Measurements from ENCODE around the gene TMEM225B. TPM values are rescaled to one million over a fixed set of nuclear protein-coding genes. Genes with fewer than 3 reads are reported as not detected.

Gene TMEM225B
- total RNA-seq, 1 donor from 2014 or later, result 0.43 TPM

DNA sequence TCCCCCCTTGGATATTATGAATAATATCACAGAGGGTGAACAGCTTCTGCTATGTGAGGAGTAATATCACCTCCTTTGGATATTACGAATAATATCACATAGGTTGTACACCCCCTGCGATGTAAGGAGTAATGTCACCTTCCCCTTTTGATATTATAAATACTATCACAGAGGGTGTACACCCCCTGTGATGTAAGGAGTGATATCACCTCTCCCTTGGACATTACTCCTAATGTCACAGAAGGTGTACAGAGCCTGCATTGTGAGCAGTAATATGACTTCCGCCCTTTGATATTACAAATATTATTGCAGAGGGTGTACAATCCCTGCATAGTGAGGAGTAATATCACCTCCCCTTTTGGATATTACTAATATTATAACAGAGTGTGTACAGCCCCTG, 9.2 kb upstream of the TMEM225B start:
- H3K27ac ChIP-seq, result no peak overlapping the region
- DNase-seq (ENCODE audit: low spot score in 2 of 2), result no peak
- no peaks in the 10 kb centered on the region for H3K27me3 ChIP-seq
- TF ChIP-seq CTCF (IDR thresholded peaks at IDR 0.05), result no peak
- H3K4me1 ChIP-seq, result no peaks in the 10 kb centered on the region
- intact Hi-C loops (cut with DNase I), result no loop called here
- H3K9me3 ChIP-seq, result no peaks in the 10 kb centered on the region
- no peaks in the 10 kb centered on the region for H3K36me3 ChIP-seq
- no peak overlapping the region for H3K4me3 ChIP-seq

DNA sequence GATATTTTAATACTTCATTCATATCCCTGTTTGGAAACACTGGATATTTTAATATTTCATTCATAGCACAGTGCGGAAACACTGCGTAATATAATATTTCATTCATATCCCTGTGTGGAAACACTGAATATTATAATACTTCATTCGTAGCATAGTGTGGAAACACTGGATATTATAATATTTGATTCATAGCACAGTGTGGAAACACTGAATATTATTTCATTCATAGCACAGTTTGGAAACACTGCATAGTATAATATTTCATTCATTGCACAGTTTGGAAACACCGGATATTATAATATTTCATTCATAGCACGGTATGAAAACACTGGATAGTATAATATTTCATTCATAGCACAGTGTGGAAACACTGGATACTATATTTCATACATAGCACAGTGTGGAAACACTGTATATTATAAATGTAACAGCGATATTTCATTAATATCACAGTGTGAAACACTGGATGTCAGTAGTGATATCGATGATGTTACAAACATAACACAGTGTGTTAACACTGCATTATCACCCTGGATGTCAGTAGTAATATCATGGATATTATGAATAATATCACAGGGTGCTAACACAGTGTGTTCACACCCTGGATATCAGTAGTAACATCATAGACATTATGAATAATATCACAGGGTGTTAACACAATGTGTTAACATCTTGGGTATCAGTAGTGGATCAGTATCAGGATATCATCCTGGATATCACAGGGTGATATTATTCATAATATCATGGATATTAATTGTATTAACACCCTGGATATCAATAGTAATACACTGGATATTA, 2.9 kb upstream of the TMEM225B start:
- Histone ChIP-seq H3K4me1 (no peaks in the 10 kb centered on the region), H3K27me3 (no peaks in the 10 kb centered on the region), H3K9me3 (no peaks in the 10 kb centered on the region), H3K36me3 (no peaks in the 10 kb centered on the region), H3K4me3 (no peak overlapping the region), H3K27ac (no peak overlapping the region)
- intact Hi-C loops (cut with DNase I), result no loop called here
- TF ChIP-seq CTCF (IDR thresholded peaks at IDR 0.05), result no peak
- DNase-seq (ENCODE audit: low spot score in 2 of 2), result no peak

- no peak overlapping the region for H3K4me3 ChIP-seq
- no peaks in the 10 kb centered on the region for H3K27me3 ChIP-seq
- no peak overlapping the region for H3K27ac ChIP-seq
- no peak for TF ChIP-seq CTCF (IDR thresholded peaks at IDR 0.05)
- no peaks in the 10 kb centered on the region for H3K4me1 ChIP-seq
- no peaks in the 10 kb centered on the region for H3K36me3 ChIP-seq
- no peak for DNase-seq (ENCODE audit: low spot score in 2 of 2)
- intact Hi-C loops (cut with DNase I), result no loop called here
- no peaks in the 10 kb centered on the region for H3K9me3 ChIP-seq
Measured at GRCh38 chr7:99596408-99596955, 1.6 kb upstream of the TMEM225B start.

DNA sequence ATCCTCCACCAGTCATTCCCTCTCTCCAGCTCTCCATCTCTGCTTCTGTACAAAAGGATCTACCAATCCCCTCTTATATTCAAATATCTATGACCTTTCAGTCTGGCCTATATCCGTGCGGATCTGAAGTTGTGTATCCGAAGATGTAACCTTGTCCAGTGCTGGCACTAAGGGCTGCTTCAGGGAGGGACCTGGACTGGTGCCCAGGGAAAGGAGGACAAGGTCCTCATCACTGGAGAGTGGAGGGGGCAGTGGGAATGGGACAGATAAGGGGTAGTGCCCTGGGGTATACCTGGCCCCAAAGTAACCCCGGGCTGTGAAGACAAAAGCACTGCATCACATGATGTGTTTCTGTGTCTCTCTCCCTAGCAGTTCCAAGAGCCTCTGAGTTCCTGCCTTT, 1.8 kb downstream of the TMEM225B start:
- DNase-seq (ENCODE audit: low spot score in 2 of 2), result no peak
- intact Hi-C loops (cut with DNase I), result no loop called here
- Histone ChIP-seq H3K4me3 (no peak overlapping the region), H3K9me3 (no peaks in the 10 kb centered on the region), H3K27me3 (no peaks in the 10 kb centered on the region), H3K27ac (no peak overlapping the region), H3K36me3 (no peaks in the 10 kb centered on the region), H3K4me1 (no peaks in the 10 kb centered on the region)
- no peak for TF ChIP-seq CTCF (IDR thresholded peaks at IDR 0.05)

- no peak for TF ChIP-seq CTCF (IDR thresholded peaks at IDR 0.05)
- DNase-seq (ENCODE audit: low spot score in 2 of 2), result no peak
- intact Hi-C loops (cut with DNase I), result no loop called here
- H3K27ac ChIP-seq, result no peak overlapping the region
- no peaks in the 10 kb centered on the region for H3K4me1 ChIP-seq
- H3K9me3 ChIP-seq, result no peaks in the 10 kb centered on the region
- no peaks in the 10 kb centered on the region for H3K36me3 ChIP-seq
- H3K4me3 ChIP-seq, result no peak overlapping the region
- no peaks in the 10 kb centered on the region for H3K27me3 ChIP-seq
Measured at GRCh38 chr7:99601656-99602310, 3.7 kb downstream of the TMEM225B start.

All from ascending aorta (tissue), 2 donors.